ENCODE measurements around the gene QSER1.
"Not testable (repeated sequence)": the region's sequence is repeated elsewhere in the genome, so short reads cannot be mapped to it uniquely, and the experiment has no call there.

The QSER1 gene

GRCh38 chr11:32891657-32892354 is 805 bp upstream of the QSER1 start:
- DNase-seq, result peak in 1 of 2 experiments; percentile 29

- DNase-seq, result peak in 1 of 2 experiments; percentile 54
These were observed 407 bp downstream of the QSER1 start for GRCh38 chr11:32893093-32893342.

- DNase-seq, result peak; percentile 13 to 47
These were observed 935 bp downstream of the QSER1 start for GRCh38 chr11:32893343-32894148.

GRCh38 chr11:32894149-32894827 is 1.7 kb downstream of the QSER1 start:
- peak in 1 of 2 experiments; percentile 9 for DNase-seq

- no peak for DNase-seq
These were observed 2.3 kb downstream of the QSER1 start for GRCh38 chr11:32894921-32895320.

- no peak for DNase-seq
These were observed 2.9 kb downstream of the QSER1 start for GRCh38 chr11:32895471-32895870.

- DNase-seq, result no peak
These were observed 4.5 kb downstream of the QSER1 start for GRCh38 chr11:32897103-32897502.

GRCh38 chr11:32899438-32899837 is 6.8 kb downstream of the QSER1 start:
- DNase-seq, result no peak

GRCh38 chr11:32902089-32902665 is 9.6 kb downstream of the QSER1 start:
- no peak for DNase-seq

- no peak for DNase-seq
These were observed 12.5 kb downstream of the QSER1 start for GRCh38 chr11:32905028-32905667.

GRCh38 chr11:32908619-32909018 is 16.0 kb downstream of the QSER1 start:
- no peak for DNase-seq

GRCh38 chr11:32911413-32911812 is 18.8 kb downstream of the QSER1 start:
- DNase-seq, result no peak

- no peak for DNase-seq
These were observed 20.8 kb downstream of the QSER1 start for GRCh38 chr11:32913445-32913844.

- no peak for DNase-seq
These were observed 23.8 kb downstream of the QSER1 start for GRCh38 chr11:32916361-32916760.

GRCh38 chr11:32916994-32917393 is 24.4 kb downstream of the QSER1 start:
- DNase-seq, result no peak

- DNase-seq, result no peak
These were observed 25.8 kb downstream of the QSER1 start for GRCh38 chr11:32918427-32918826.

GRCh38 chr11:32919338-32919737 is 26.7 kb downstream of the QSER1 start:
- DNase-seq, result no peak

GRCh38 chr11:32920570-32920969 is 28.0 kb downstream of the QSER1 start:
- no peak for DNase-seq

GRCh38 chr11:32921204-32921603 is 28.6 kb downstream of the QSER1 start:
- DNase-seq, result no peak

- no peak for DNase-seq
These were observed 39.0 kb downstream of the QSER1 start for GRCh38 chr11:32931606-32932005.

GRCh38 chr11:32932196-32932595 is 39.6 kb downstream of the QSER1 start:
- no peak for DNase-seq

- DNase-seq, result no peak
These were observed 42.9 kb downstream of the QSER1 start for GRCh38 chr11:32935462-32936029.

- not testable (repeated sequence) for DNase-seq
These were observed 43.6 kb downstream of the QSER1 start for GRCh38 chr11:32936178-32936577.

Data from stimulated activated CD4-positive, alpha-beta T cell treated with anti-CD3 and anti-CD28 coated beads, Interleukin-4, amount 100 ng/mL, for 4 hours (primary cell).